Osteoblast (primary cell): ENCODE measurements around the gene SHISA9. TPM values are rescaled to one million over a fixed set of nuclear protein-coding genes. Genes with fewer than 3 reads are reported as not detected.

Experiments
- DNase-seq: peaks from one replicate; pipeline ENCODE4 v3.0.0; 2011; ENCODE audit warnings: low spot score, mixed read lengths; ENCODE audit not compliant: insufficient read length; ENCODE audit errors: missing footprints
- H2AFZ ChIP-seq: 2 replicates; pipeline ENCODE4 v1.6.0; 2011; ENCODE audit warnings: mild to moderate bottlenecking, low read length
- H3K27ac ChIP-seq: 2 replicates; pipeline ENCODE4 v1.5.1; 2011; ENCODE audit warnings: mild to moderate bottlenecking, low read depth, low read length, moderate library complexity
- H3K27me3 ChIP-seq: 2 replicates; pipeline ENCODE4 v1.6.0; 2012; ENCODE audit warnings: mild to moderate bottlenecking, control low read depth, inconsistent platforms, low read length, moderate library complexity; ENCODE audit not compliant: insufficient read depth
- H3K36me3 ChIP-seq: 2 replicates; pipeline ENCODE4 v1.5.1; 2011; ENCODE audit warnings: mild to moderate bottlenecking, low read length, control low read depth, moderate library complexity; ENCODE audit not compliant: insufficient read depth
- H3K4me1 ChIP-seq: 2 replicates; pipeline ENCODE4 v1.5.1; 2011; ENCODE audit warnings: mild to moderate bottlenecking, low read length, control low read depth, moderate library complexity; ENCODE audit not compliant: insufficient read depth
- H3K4me2 ChIP-seq: 2 replicates; pipeline ENCODE4 v1.6.0; 2011; ENCODE audit warnings: mild to moderate bottlenecking, low read length; ENCODE audit not compliant: insufficient read depth
- H3K4me3 ChIP-seq: fragments of 200-600 bp; sonication (generic); 3 replicates; pipeline ENCODE4 v1.5.1; 2012; ENCODE audit warnings: mild to moderate bottlenecking, low read length, inconsistent platforms; ENCODE audit not compliant: insufficient read depth
- H3K79me2 ChIP-seq: 2 replicates; pipeline ENCODE4 v1.6.0; 2012; ENCODE audit warnings: mild to moderate bottlenecking, low read length, control low read depth, inconsistent platforms; ENCODE audit not compliant: insufficient read depth
- H3K9me3 ChIP-seq: 2 replicates; pipeline ENCODE4 v1.5.1; 2011; ENCODE audit warnings: low read depth, low read length, control low read depth
- H4K20me1 ChIP-seq: 2 replicates; pipeline ENCODE4 v1.6.0; 2012; ENCODE audit warnings: mild to moderate bottlenecking, low read length, control low read depth; ENCODE audit not compliant: insufficient read depth
- total RNA-seq: library from RNA; depleted of rRNA; stranded (reverse); fragments of >200 nt; gene quantifications from 2 replicates; pipeline ENCODE4 v1.2.3, GENCODE V29; 2012
- TF ChIP-seq, protein P1 (sequence below): IDR thresholded peaks from 2 replicates; pipeline ENCODE4 v1.5.1; 2011; ENCODE audit warnings: mild to moderate bottlenecking, low read depth, low read length, moderate library complexity; ENCODE audit errors: extremely low read depth

The SHISA9 gene
- total RNA-seq, 1 donor = under 0.01 TPM

DNA sequence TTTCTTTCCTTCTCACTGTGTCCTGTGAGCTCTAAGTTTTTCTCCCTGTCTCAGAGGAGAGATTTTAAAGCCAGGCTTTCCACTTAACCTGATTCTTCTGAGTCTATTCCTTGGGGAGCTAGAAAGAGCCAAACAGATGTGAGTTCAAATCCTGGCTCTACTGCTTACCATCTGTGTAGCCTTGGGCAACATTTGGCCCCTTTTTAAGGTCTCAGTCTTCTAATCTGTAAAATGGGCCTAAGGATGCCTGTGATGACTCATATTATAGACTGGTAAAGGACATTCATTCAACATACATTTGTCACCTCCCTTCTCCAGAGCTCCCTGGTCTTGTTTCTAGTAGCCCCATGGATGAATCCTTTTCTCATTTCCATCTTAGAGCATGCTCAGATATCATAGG, 304.0 kb downstream of the SHISA9 start:
- no peak for DNase-seq
- TF ChIP-seq, protein P1, sequence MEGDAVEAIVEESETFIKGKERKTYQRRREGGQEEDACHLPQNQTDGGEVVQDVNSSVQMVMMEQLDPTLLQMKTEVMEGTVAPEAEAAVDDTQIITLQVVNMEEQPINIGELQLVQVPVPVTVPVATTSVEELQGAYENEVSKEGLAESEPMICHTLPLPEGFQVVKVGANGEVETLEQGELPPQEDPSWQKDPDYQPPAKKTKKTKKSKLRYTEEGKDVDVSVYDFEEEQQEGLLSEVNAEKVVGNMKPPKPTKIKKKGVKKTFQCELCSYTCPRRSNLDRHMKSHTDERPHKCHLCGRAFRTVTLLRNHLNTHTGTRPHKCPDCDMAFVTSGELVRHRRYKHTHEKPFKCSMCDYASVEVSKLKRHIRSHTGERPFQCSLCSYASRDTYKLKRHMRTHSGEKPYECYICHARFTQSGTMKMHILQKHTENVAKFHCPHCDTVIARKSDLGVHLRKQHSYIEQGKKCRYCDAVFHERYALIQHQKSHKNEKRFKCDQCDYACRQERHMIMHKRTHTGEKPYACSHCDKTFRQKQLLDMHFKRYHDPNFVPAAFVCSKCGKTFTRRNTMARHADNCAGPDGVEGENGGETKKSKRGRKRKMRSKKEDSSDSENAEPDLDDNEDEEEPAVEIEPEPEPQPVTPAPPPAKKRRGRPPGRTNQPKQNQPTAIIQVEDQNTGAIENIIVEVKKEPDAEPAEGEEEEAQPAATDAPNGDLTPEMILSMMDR = no peak
- Histone ChIP-seq H3K27ac (no peak overlapping the region), H3K4me3 (no peak overlapping the region), H4K20me1 (no peaks in the 10 kb centered on the region), H3K4me2 (no peak overlapping the region), H3K4me1 (no peaks in the 10 kb centered on the region), H3K9me3 (no peaks in the 10 kb centered on the region), H3K36me3 (no peaks in the 10 kb centered on the region), H3K79me2 (no peaks in the 10 kb centered on the region), H2AFZ (no peak overlapping the region), H3K27me3 (no peaks in the 10 kb centered on the region)

DNA sequence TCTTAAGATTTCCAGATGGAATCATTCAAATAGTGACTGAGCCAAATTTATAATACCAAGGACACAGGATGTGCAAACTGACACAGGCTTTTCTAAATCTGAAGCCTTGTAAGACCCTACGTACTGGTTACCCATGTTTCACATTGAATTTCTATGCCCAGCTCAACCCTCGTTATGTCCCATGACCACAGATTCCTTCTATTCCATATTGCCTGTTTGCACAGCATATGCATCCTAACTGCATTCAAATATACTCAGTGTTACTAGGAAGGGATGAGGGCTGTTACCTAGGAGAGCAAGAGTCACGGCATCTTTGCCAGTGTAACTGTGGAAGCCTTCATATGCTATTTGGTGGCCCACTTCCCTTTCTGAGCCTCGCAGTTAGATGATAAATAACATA, 305.2 kb downstream of the SHISA9 start:
- no peaks in the 10 kb centered on the region for H3K9me3 ChIP-seq
- no peak overlapping the region for H3K4me3 ChIP-seq
- no peaks in the 10 kb centered on the region for H3K4me1 ChIP-seq
- no peak for DNase-seq
- no peaks in the 10 kb centered on the region for H3K79me2 ChIP-seq
- no peaks in the 10 kb centered on the region for H4K20me1 ChIP-seq
- TF ChIP-seq, protein P1 = no peak
- H3K4me2 ChIP-seq = no peak overlapping the region
- no peaks in the 10 kb centered on the region for H3K27me3 ChIP-seq
- H3K36me3 ChIP-seq = no peaks in the 10 kb centered on the region
- H2AFZ ChIP-seq = no peak overlapping the region
- no peak overlapping the region for H3K27ac ChIP-seq

DNA sequence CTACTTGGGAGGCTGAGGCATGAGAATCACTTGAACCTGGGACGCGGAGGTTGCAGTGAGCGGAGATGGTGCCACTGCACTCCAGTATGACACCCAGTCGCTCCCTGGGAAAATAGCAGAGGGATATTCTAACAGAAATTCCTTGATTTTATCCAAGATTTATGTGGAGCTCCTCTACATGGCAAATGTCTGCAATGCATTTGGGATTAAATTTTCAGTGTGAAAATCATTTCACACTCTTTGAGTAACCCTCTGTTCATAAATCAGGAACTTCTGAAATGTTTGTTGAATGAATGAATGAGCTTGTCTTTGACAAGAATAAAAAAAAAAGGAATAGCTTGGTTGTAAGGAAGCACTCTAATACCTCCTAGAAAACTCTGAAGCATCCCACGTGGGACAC, 305.8 kb downstream of the SHISA9 start:
- Histone ChIP-seq H3K27me3 (no peaks in the 10 kb centered on the region), H3K79me2 (no peaks in the 10 kb centered on the region), H3K9me3 (no peaks in the 10 kb centered on the region), H3K27ac (no peak overlapping the region), H3K4me2 (no peak overlapping the region), H3K36me3 (no peaks in the 10 kb centered on the region), H3K4me1 (no peaks in the 10 kb centered on the region), H2AFZ (no peak overlapping the region), H3K4me3 (no peak overlapping the region), H4K20me1 (no peaks in the 10 kb centered on the region)
- TF ChIP-seq, protein P1 = no peak
- no peak for DNase-seq

DNA sequence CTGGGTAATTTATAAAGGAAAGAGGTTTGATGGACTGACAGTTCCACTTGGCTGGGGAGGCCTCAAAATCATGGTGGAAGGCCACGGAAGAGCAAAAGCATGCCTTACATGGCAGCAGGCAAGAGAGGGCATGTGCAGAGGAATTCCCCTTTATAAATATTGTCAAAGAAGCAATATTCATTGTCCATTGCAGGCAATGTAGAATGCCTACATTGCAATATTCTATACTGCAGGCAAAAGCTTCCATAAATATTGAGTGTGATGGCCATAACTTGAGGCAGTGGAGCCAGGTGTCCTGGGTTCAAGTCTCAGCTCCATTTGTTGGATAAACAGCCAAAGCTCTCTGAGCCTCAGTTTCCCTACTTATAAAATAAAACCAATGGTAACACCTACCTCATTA, 322.3 kb downstream of the SHISA9 start:
- Histone ChIP-seq H3K4me3 (no peak overlapping the region), H3K79me2 (no peaks in the 10 kb centered on the region), H2AFZ (no peak overlapping the region), H3K27ac (no peak overlapping the region), H3K4me2 (no peak overlapping the region), H4K20me1 (no peaks in the 10 kb centered on the region), H3K27me3 (no peaks in the 10 kb centered on the region), H3K36me3 (no peaks in the 10 kb centered on the region), H3K4me1 (no peaks in the 10 kb centered on the region), H3K9me3 (no peaks in the 10 kb centered on the region)
- TF ChIP-seq, protein P1 = no peak
- DNase-seq = no peak
